ENCODE results near the gene CYP4V2. TPM values are rescaled to one million over a fixed set of nuclear protein-coding genes. Genes with fewer than 3 reads are reported as not detected.
"Not testable (repeated sequence)": the region's sequence is repeated elsewhere in the genome, so short reads cannot be mapped to it uniquely, and the experiment has no call there.

CYP4V2 gene
- total and polyA plus RNA-seq, 12 donors = 8.1 to 37.9 (median 25.9) TPM

DNA sequence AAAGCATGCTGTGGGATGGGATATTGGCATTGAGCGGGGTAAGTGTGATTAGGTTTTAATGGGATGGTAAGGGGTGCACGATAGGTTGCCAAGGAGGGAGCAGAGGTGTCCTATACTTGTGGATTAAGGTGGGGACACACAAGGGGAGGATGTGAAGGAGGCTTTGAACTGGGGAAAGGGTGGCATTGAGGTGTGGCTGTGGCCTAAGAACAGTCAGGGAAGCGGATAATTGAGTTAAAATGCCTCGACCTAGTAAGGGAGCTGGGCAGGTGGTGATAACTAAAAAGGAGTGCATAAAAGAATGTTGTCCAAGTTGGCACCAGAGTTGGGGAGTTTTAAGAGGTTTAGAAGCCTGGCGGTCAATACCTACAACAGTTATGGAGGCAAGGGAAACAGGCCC is 53.5 kb downstream of the CYP4V2 start:
- intact Hi-C loops (cut with DNase I) = no loop called here
- H3K27me3 ChIP-seq = no peaks in the 10 kb centered on the region
- WGBS, 2 donors = 81% methylated on average over 5 of the region's 5 CpGs

DNA sequence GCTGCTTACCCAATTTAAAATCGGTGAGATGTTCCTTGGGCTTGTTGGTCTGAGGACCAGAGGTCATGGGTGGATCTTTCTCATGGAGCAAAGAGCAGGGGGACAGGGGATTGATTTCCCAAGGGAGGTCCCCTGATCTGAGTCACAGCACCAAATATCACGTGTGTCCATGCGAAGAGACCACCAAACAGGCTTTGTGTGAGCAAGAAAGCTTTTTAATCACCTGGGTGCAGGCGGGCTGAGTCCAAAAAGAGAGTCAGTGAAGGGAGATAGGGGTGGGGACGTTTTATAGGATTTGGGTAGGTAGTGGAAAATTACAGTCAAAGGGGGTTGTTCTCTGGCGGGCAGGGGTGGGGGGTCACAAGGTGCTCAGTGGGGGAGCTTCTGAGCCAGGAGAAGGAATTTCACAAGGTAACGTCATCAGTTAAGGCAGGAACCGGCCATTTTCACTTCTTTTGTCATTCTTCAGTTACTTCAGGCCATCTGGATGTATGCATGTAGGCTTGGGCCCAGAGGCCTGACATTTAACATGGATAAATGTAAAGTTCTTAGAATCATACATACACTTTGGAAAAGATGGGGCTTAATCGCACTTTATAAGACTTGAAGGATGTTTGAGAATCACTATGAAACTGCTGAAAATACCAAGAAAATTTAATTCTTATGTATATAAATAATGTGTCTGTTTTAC is 55.8 kb downstream of the CYP4V2 start:
- H3K9me3 ChIP-seq; DNase-seq; H3K4me3 ChIP-seq; intact Hi-C loops (cut with DNase I); H3K27me3 ChIP-seq; ATAC-seq; H3K4me1 ChIP-seq; H3K27ac ChIP-seq: not testable (repeated sequence)
- H3K36me3 ChIP-seq = peaks cover 0 to 20% (median 0%) of the 10 kb centered on the region in 9 donors
- WGBS, 2 donors = 87 to 90% methylated on average over 9 of the region's 9 CpGs

More for the DNA sequence above, 53.5 kb downstream of the CYP4V2 start:
- Histone ChIP-seq H3K4me1 (peaks cover 0 to 7% (median 0%) of the 10 kb centered on the region in 9 donors), H3K27ac (no peak overlapping the region), H3K9me3 (no peaks in the 10 kb centered on the region), H3K4me3 (no peak overlapping the region), H3K36me3 (no peaks in the 10 kb centered on the region)
- TF ChIP-seq, protein P1, sequence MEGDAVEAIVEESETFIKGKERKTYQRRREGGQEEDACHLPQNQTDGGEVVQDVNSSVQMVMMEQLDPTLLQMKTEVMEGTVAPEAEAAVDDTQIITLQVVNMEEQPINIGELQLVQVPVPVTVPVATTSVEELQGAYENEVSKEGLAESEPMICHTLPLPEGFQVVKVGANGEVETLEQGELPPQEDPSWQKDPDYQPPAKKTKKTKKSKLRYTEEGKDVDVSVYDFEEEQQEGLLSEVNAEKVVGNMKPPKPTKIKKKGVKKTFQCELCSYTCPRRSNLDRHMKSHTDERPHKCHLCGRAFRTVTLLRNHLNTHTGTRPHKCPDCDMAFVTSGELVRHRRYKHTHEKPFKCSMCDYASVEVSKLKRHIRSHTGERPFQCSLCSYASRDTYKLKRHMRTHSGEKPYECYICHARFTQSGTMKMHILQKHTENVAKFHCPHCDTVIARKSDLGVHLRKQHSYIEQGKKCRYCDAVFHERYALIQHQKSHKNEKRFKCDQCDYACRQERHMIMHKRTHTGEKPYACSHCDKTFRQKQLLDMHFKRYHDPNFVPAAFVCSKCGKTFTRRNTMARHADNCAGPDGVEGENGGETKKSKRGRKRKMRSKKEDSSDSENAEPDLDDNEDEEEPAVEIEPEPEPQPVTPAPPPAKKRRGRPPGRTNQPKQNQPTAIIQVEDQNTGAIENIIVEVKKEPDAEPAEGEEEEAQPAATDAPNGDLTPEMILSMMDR (IDR thresholded peaks at IDR 0.05) = no peak
- ATAC-seq (no peak), DNase-seq (no peak)

DNA sequence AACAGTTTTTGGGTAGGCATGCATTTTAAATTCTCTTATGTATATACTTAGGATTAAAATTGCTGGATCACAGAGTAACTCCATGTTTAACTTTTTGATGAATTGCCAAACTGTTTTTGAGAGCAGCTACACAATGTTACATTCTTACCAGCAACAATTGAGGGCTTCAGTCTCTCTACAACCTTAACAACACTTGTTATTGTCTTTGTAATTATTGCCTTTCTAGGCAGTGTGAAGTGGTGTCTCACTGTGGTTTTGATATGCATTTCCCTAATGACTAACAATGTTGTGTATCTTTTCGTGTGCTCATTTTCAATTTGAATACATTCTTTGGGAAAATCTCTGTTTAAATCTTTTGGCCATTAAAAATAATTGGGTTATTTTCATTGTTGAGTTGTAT is 57.3 kb downstream of the CYP4V2 start:
- Histone ChIP-seq H3K9me3 (no peaks in the 10 kb centered on the region), H3K4me3 (no peak overlapping the region), H3K4me1 (no peaks in the 10 kb centered on the region), H3K27me3 (no peaks in the 10 kb centered on the region), H3K27ac (no peak overlapping the region), H3K36me3 (peaks cover 0 to 23% (median 0%) of the 10 kb centered on the region in 9 donors)
- TF ChIP-seq, protein P1 (IDR thresholded peaks at IDR 0.05) = no peak
- ATAC-seq (no peak), DNase-seq (no peak)
- 73 to 79% methylated on average over 1 of the region's 1 CpG for WGBS, 2 donors
- intact Hi-C loops (cut with DNase I) = no loop called here

DNA sequence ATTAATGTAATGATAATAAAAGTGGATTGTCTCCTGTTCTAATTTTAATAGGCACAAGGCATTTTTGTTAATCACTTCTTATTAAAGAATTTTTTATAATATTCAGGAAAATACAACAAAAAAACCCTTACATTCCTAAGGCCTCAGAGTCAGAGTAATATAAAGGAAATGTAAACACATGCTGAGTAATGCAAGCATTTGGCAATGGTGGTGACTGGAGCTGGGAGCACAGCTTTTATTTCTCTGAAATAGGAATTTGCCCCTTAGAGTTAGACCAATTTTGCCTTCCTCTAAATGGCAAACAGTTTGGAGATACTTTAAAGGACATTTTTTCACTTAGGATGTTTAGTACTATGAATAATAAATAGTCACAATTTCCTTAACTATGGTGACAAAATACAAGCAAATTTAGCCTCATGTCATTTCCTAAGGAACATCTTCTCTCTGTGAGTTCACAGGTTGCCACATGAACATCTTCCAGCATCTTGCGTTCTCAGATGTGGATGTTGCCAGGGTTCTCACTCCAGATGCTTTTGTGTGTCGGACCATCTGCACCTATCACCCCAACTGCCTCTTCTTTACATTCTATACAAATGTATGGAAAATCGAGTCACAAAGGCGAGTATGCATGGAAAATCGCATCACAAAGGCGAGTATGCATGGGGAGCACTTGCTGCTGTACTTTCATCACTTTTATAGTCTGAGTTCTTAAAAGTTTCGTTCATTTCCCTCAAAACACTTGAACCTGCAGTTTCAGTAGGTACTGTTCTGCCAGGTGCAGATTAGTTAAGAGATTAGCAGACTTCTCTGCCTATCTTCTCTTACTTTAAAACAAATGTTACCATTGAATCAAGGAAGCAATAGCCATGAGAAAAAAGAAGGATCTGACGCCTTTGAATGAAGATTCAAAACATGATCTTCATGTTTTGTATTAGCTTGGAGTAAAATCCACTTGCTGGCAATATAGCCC is 58.7 kb downstream of the CYP4V2 start:
- H3K4me3 ChIP-seq = no peak overlapping the region
- DNase-seq (no peak), ATAC-seq (no peak)
- 59 to 60% methylated on average over 8 of the region's 8 CpGs for WGBS, 2 donors
- TF ChIP-seq, protein P1 (IDR thresholded peaks at IDR 0.05) = no peak
- H3K27me3 ChIP-seq = no peaks in the 10 kb centered on the region
- H3K9me3 ChIP-seq = no peaks in the 10 kb centered on the region
- intact Hi-C loops (cut with DNase I) = no loop called here
- no peak overlapping the region for H3K27ac ChIP-seq
- no peaks in the 10 kb centered on the region for H3K4me1 ChIP-seq
- H3K36me3 ChIP-seq = peaks cover 0 to 32% (median 0%) of the 10 kb centered on the region in 9 donors

Measured in heart right ventricle (tissue), 16 donors.